Activated B cell treated with CpG ODN at 0.5 μM for 24 hours (primary cell): ENCODE results near the gene CPN2. TPM values are rescaled to one million over a fixed set of nuclear protein-coding genes. Genes with fewer than 3 reads are reported as not detected.

Source experiments
- ATAC-seq: fragments of 200-7000 bp; cut with Tn5 transposase; one replicate; pipeline ENCODE4 v1.10.0; 2021; ENCODE audit warnings: low read depth, mild to moderate bottlenecking, moderate library complexity
- CTCF ChIA-PET: fragments of 350-600 bp; sonication (Branson Sonifier 250); formaldehyde crosslinking; loops from one replicate; lab custom pipeline; 2021; ENCODE audit warnings: antibody characterized with exemption; lab: Charles Lee
- POLR2A ChIA-PET: fragments of 350-600 bp; sonication (Branson Sonifier 250); formaldehyde crosslinking; loops from one replicate; lab custom pipeline; 2021; ENCODE audit warnings: antibody characterized with exemption; lab: Charles Lee
- DNase-seq: peaks from one replicate; pipeline ENCODE4 v3.0.0; 2022
- H3K27ac Mint-ChIP-seq: one replicate; pipeline ENCODE4 v1.8.0; 2020; ENCODE audit warnings: mixed read lengths
- H3K27me3 Mint-ChIP-seq: one replicate; pipeline ENCODE4 v1.8.0; 2021; ENCODE audit warnings: mixed read lengths
- H3K36me3 Mint-ChIP-seq: one replicate; pipeline ENCODE4 v1.8.0; 2021; ENCODE audit warnings: low read depth, mixed read lengths
- H3K4me1 Mint-ChIP-seq: one replicate; pipeline ENCODE4 v1.8.0; 2021; ENCODE audit warnings: mixed read lengths
- H3K4me3 Mint-ChIP-seq: one replicate; pipeline ENCODE4 v1.8.0; 2020; ENCODE audit warnings: mild to moderate bottlenecking, mixed read lengths
- H3K9me3 Mint-ChIP-seq: one replicate; pipeline ENCODE4 v1.8.0; 2020; ENCODE audit warnings: mixed read lengths
- CTCF ChIP-seq: fragments of 200-600 bp; IDR thresholded peaks from one replicate; pipeline ENCODE4 v1.8.0; 2022; ENCODE audit warnings: antibody characterized with exemption, mild to moderate bottlenecking
- intact Hi-C: fragments of 100-400 bp; cut with micrococcal nuclease; formaldehyde crosslinking; loops from one replicate; pipeline ENCODE4 v1.15.1; 2024
- total RNA-seq: library from RNA; stranded (reverse); gene quantifications from 2 replicates; pipeline ENCODE4 v1.2.3, GENCODE V29; 2022

The CPN2 gene
- total RNA-seq, 1 donor from 2014 or later: not detected

GRCh38 chr3:194367992-194368841 lies 17.1 kb upstream of the CPN2 start:
- peaks cover 35% of the 10 kb centered on the region for H3K27me3 Mint-ChIP-seq
- ATAC-seq: no peak
- CTCF ChIA-PET: no interaction called here
- H3K4me1 Mint-ChIP-seq: no peaks in the 10 kb centered on the region
- DNase-seq: no peak
- no peaks in the 10 kb centered on the region for H3K36me3 Mint-ChIP-seq
- intact Hi-C loops: no loop called here
- H3K4me3 Mint-ChIP-seq: no peak overlapping the region
- no peak overlapping the region for H3K27ac Mint-ChIP-seq
- no peak for TF ChIP-seq CTCF
- POLR2A ChIA-PET: no interaction called here
- H3K9me3 Mint-ChIP-seq: no peaks in the 10 kb centered on the region

GRCh38 chr3:194365978-194366490 lies 14.9 kb upstream of the CPN2 start:
- CTCF ChIA-PET: no interaction called here
- Mint-ChIP-seq H3K9me3 (no peaks in the 10 kb centered on the region), H3K36me3 (no peaks in the 10 kb centered on the region), H3K27ac (no peak overlapping the region), H3K27me3 (peaks cover 28% of the 10 kb centered on the region), H3K4me3 (no peak overlapping the region), H3K4me1 (no peaks in the 10 kb centered on the region)
- ATAC-seq (no peak), DNase-seq (no peak)
- intact Hi-C loops: no loop called here
- POLR2A ChIA-PET: interaction anchor here (0.6 kb wide), 1 partner anchor 167 kb away, joined by 4 read pairs; no protein-coding TSS in a partner anchor
- no peak for TF ChIP-seq CTCF

- peaks cover 25% of the 10 kb centered on the region for H3K27me3 Mint-ChIP-seq
- ATAC-seq (no peak), DNase-seq (no peak)
- TF ChIP-seq CTCF: no peak
- H3K9me3 Mint-ChIP-seq: no peaks in the 10 kb centered on the region
- H3K4me3 Mint-ChIP-seq: no peak overlapping the region
- H3K4me1 Mint-ChIP-seq: no peaks in the 10 kb centered on the region
- intact Hi-C loops: no loop called here
- no peaks in the 10 kb centered on the region for H3K36me3 Mint-ChIP-seq
- no peak overlapping the region for H3K27ac Mint-ChIP-seq
- POLR2A ChIA-PET: interaction anchor here (0.6 kb wide), 1 partner anchor 168 kb away, joined by 4 read pairs; no protein-coding TSS in a partner anchor
- CTCF ChIA-PET: no interaction called here
Measured at GRCh38 chr3:194365526-194365925, 14.4 kb upstream of the CPN2 start.

- Mint-ChIP-seq H3K4me1 (no peaks in the 10 kb centered on the region), H3K27me3 (peaks cover 21% of the 10 kb centered on the region), H3K9me3 (no peaks in the 10 kb centered on the region), H3K27ac (no peak overlapping the region), H3K36me3 (no peaks in the 10 kb centered on the region), H3K4me3 (no peak overlapping the region)
- ChIA-PET POLR2A (no interaction called here), CTCF (interaction anchor here (0.9 kb wide), 1 partner anchor 39 kb away, joined by 3 read pairs; no protein-coding TSS in a partner anchor)
- DNase-seq (no peak), ATAC-seq (no peak)
- intact Hi-C loops: no loop called here
- no peak for TF ChIP-seq CTCF
Measured at GRCh38 chr3:194364652-194365434, 13.7 kb upstream of the CPN2 start.

- Mint-ChIP-seq H3K4me1 (no peaks in the 10 kb centered on the region), H3K27me3 (peaks cover 23% of the 10 kb centered on the region), H3K9me3 (no peaks in the 10 kb centered on the region), H3K27ac (no peak overlapping the region), H3K36me3 (no peaks in the 10 kb centered on the region), H3K4me3 (no peak overlapping the region)
- POLR2A ChIA-PET: no interaction called here
- ATAC-seq (no peak), DNase-seq (no peak)
- CTCF ChIA-PET: interaction anchor here (0.9 kb wide), 1 partner anchor 39 kb away, joined by 3 read pairs; no protein-coding TSS in a partner anchor
- TF ChIP-seq CTCF: no peak
- intact Hi-C loops: no loop called here
Measured at GRCh38 chr3:194364314-194364651, 13.2 kb upstream of the CPN2 start.
